ENCODE data around the gene ENO2.
"Not testable (repeated sequence)": the region's sequence is repeated elsewhere in the genome, so short reads cannot be mapped to it uniquely, and the experiment has no call there.

Gene ENO2
- total RNA-seq, result 74.3 to 129 (median 82.7) reads per million in 3 experiments

DNA sequence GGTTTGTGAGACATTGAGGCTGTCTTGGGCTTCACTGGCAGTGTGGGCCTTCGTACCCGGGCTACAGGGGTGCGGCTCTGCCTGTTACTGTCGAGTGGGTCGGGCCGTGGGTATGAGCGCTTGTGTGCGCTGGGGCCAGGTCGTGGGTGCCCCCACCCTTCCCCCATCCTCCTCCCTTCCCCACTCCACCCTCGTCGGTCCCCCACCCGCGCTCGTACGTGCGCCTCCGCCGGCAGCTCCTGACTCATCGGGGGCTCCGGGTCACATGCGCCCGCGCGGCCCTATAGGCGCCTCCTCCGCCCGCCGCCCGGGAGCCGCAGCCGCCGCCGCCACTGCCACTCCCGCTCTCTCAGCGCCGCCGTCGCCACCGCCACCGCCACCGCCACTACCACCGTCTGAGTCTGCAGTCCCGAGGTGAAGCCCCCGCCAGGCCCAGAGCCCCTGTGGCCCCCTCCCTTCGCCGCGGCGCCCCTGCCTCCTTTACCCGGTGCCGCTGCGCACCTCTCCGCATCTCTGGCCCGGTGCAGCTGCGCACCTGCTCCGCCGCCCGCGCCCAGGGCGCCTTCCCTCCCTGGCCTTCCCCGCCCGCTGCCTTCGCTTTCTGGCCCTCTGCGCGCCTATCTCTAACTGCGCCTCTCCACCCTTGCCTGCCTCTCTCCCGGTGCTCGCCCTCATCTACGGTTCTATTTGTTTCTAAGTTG is at the start of gene ENO2:
Gene ENO2, plus strand, starts transcription at position 335 of the 701 bp plus-strand sequence. CDS start 1,253 bp downstream, outside the sequence.
- peak; percentile 87 for DNase-seq

DNA sequence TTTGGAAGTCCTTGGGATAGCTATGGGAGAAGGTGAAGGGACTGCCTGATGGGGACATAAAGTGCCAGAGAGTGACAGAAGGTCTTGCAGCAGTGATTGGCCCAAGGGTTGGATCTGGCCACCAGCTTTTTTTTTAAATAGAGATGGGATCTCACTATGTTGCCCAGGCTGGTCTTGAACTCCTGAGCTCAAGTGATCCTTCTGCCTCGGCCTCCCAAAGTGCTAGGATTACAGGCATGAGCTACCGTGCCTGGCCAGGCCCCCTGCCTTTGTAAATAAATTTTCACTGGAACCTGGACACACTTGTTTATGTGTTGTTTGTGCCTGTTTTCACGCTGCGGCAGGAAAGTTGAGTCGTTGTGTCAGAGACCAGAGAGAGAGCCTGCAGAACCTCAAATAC is 49.1 kb upstream of the ENO2 start:
- DNase-seq, result not testable (repeated sequence)

DNA sequence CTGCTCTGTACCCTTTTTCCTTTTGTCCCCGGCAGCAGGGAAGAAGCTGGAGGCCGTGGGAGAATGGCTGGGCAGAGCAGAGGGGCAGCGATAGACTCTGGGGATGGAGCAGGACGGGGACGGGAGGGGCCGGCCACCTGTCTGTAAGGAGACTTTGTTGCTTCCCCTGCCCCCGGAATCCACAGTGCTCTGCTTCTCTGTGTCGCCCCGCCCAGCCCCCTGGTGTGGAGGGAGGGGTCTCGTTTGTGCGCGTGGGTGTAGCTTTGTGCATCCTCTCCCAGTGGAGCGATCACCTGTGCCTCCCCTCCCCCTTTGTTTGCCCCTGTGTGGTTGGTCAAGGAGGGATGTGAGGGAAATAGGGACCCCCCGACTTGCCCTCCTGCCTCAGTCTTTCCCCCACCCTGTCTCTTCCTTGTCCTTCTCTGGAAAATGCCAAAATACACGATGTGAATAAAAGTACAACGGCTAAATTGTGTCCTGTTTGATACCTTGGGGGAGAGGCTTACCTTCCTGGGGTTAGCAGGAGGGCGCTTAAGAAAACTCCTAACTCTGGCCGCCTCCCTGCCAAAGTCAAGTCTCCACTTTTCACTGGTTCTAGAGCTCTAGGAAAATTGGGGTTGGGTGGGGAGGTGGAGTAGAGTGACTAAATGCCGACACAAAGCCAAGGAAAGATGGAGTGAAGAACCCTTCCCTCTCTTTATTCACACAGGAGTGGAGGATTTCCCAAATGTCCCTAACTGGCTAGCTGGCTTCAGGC is 48.0 kb upstream of the ENO2 start:
- DNase-seq, result no peak

DNA sequence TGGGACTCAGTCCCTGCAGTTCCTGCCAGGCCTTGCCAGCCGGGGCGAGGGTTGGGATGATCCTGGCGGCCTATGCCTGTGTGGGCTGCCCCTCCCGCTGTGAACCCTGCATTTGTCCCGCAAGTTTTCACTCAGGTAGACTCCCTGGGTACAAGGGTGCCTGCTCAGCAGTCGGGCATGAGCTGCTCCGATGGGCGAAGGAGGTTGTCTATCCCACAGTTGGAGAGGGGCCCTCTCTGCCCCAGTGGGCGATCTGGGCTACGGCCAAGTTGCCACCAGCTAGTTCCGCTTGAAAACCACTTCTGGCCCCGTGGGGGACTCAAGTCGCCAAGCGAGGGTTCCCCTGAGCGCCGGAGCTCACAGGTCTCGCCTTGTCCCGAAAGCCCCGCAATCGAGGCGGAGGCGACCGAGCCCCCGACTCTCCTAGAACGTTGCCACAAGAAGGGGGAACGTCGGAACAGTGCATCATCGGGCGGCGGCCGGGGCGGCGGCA is 47.4 kb upstream of the ENO2 start:
- DNase-seq, result no peak

DNA sequence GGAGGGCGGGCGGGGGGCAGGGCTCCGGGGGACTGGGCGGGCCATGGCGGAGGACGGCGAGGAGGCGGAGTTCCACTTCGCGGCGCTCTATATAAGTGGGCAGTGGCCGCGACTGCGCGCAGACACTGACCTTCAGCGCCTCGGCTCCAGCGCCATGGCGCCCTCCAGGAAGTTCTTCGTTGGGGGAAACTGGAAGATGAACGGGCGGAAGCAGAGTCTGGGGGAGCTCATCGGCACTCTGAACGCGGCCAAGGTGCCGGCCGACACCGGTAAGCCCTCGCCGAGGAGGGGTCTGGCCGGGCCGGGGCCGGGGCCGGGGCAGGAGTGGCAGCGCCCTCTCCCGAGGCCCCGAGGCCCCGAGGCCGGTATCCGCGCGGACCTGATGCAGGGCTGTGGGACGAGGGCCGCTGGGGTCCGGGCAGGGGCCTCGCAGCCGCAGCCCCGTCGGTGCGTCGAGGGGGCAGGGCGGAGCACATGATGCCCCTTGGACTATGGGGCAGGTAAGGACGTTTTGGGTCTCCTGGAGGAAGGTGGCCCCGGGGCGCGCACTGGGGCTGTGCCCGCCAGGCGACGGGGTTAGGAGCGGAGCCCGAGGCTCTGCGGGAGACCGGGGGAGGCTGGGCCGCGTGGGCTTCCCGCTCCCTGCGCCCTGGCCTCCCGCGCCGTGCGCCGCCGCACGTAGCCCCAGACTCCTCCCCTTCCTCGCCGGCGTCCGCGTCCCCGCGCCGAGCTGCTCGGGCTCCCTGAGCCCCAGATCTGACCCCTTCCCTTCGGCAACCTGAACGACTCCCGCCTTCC is 46.8 kb upstream of the ENO2 start, which contains the start of gene TPI1:
Gene TPI1, plus strand, starts transcription at position 119 of the 798 bp plus-strand sequence. Its CDS starts 36 bp downstream, at position 155.
- peak; percentile 60 for DNase-seq

DNA sequence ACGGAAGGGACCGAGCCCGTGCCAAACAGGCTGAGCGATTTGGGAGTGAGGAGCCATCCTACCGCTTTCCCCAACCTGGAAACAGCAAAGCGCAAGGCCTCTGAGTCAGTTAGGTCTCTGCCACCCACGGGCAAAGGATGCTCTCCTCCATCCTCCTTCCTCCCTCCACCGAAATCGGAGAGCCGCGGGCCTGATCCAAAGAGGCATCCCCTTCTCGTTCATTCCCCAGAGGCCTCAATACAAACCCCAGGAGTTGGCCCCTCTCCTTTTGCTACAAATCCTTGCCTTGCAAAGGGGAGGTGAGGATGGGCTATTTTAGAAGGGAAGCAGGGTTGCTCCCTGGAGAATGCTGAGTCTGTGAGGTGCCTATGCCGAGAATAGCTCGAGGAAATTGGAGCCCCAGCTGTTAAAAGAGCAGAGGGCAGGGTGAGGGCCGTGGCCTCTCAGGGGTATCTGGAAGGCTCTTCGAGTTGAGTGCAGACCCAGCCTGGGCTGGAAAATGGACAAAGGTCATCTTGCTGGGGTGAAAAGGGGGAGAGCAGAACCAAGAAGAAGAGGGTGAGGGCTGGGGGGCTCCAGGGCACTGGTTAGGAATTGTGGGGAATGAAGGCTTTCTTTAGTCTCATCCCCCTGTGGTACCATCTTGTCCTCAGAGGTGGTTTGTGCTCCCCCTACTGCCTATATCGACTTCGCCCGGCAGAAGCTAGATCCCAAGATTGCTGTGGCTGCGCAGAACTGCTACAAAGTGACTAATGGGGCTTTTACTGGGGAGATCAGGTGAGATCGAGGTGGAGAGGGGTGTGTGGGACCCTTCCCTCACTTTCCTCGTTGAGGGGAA is 46.0 kb upstream of the ENO2 start:
- no peak for DNase-seq

DNA sequence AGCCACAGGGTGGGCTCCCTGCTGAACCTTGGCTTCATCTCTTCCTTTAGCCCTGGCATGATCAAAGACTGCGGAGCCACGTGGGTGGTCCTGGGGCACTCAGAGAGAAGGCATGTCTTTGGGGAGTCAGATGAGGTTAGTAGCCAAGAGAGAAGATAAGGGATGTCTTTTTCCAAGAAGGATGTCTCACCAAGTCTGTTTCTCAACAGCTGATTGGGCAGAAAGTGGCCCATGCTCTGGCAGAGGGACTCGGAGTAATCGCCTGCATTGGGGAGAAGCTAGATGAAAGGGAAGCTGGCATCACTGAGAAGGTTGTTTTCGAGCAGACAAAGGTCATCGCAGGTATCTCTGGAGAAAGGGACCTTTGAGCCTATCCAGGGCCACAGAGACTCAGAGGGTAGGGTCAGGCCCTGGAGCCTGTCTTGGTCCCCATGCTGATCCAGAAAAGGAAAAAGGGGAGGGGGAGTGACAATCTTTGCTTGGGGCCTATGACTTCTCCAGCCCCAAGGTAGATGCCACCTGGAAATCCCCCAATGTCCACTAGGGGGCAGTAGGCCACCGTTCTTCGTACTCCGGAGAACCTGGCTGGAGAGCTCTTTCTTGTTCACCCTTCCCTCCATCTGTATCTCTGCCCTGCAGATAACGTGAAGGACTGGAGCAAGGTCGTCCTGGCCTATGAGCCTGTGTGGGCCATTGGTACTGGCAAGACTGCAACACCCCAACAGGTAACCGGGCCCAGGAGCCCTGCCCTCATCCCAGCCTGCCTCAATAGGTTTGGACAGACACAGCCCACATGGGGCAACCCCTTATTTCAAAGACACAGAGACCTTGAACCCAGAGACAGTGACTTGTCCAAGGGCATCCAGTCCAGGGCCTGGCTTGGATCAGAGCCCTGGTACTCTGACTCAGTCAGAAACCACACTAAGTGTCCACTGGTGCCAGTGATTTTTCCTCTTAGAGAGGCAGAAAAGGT is 45.0 kb upstream of the ENO2 start:
- DNase-seq, result peak; percentile 78

DNA sequence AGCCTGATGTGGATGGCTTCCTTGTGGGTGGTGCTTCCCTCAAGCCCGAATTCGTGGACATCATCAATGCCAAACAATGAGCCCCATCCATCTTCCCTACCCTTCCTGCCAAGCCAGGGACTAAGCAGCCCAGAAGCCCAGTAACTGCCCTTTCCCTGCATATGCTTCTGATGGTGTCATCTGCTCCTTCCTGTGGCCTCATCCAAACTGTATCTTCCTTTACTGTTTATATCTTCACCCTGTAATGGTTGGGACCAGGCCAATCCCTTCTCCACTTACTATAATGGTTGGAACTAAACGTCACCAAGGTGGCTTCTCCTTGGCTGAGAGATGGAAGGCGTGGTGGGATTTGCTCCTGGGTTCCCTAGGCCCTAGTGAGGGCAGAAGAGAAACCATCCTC is 44.1 kb upstream of the ENO2 start:
- not testable (repeated sequence) for DNase-seq

DNA sequence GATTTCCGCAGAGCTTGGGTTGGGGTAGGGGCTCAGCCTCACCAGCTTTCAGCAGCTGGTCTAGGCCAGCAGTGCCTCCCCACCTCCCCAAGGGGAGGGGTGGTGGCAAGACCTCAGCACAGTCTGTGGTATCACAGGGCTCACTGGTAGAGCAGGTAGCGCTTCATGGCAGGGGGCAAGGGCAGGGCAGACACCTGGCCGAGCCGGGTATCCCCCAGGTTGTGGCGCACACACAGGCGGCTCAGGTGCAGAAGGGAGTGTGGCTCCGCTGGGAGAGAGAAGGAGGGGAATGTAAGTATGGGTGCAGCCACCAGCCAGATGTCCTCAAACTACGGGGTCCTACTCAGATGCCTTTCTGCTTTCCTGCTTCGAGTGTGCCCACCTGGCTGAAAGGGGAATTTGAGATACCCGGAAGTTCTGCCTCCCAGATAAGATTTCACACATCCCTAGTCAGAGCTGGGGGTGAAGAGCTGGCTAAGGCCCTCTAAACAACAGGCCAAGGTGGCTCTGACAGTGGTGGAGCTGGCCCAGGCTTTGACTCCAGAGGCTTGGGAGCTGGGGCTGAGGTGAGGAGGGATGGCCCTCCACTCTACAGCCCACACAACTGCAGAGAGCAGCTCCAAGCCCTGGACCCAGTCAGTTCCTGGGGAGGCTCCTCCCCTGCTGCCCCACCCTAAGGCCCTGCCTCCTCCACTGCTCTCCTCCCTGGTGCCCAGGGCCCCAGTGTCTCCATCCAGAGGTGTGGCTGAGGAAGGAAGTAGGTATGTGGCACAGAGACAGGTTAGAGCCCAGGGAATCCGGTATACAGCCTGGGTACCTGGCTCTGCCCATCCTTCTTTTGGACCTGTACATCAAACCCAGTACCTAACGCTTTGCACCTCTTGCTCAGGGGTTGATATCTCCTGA is 43.1 kb upstream of the ENO2 start:
- no peak for DNase-seq

DNA sequence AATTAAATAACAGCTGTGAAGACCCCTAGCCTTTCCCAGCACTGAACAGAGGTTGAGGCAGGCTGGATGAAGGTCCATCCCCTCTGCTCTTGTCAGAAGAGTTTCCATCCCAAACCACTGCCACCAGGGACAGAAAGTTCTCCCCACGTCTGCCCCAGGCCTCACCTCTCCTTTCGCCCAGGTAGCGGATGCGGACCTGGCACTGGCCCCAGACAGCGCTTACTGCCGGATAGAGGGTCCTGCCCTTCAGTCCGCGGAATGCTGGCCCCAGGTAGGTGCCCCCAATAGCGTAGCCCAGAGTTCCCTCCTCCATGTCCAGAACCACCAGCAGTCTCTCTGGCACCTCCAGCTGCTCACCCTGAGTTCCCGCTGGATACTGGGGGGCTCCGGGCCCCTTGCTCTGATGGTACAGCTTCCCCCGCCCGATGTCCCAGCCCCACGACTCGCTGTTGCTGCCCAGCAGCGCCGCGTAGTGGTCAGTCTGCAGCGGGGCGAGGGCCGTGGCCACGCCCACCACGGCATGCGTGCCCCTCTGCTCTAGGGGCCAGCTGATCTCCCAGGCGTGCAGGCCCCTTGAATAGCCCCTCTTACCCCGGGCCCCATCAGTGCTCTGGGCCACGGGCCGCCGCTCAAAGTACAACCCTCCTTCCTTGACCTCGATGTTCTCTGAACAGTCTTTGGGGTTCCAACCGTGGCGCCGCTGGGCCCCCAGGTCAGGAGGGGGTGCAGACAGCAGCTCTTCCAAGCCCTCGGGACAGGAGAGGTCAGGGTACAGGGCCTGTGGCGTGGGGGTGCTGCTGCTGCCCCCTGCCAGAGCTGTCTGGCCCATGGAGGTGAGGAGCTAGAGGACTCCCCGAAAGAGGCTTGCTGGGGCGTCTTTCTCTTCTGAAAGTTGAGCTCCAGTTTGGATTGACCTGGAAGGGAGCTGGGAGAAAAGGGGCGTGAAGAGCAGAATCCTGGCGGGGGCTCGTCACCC is 42.0 kb upstream of the ENO2 start:
- DNase-seq, result peak; percentile 74

DNA sequence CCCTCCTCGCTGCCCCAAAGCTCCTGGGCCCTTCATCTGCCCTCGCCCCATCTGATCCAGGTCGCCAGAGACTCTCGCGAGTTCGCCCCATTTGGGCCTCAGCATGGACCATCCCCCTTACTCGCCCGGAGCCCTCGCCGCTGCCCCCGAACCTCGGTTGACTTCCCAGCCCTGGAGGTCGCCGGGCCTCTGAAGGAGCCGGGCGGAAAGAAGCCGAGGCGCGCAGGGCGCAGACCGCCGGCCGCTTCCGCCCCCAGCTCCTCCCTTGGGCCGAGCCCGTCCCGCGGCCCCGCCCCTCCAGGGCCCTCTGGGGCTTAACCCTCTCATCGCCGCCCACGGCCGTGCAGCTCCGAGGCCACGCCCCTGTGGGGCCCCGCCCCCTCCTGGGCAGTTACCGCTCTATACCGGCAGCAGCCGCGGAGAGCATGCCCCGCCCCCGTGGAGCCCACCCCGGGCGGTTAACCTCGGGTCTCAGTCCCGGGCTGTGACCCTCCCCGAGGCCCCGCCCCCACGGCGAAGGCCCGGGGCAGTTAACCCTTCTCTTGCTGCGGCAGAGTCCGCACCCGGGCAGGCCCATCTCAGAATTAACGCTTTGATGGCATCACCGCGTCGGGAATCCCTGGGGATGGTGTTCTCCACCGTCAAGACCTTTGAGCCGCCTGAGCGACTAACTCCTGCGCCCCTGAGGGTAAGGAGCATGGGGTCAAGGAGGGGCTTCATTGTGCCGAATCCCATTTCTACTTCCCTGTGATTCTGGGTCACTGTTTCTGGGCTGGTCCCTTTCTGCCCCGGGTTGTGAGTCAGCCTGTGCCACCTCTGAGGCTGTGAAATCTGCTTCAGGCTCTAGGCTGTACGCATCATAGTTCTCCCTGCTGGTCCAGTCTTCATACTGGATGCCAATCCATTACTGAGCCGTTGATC is 41.0 kb upstream of the ENO2 start, which contains the start of gene SPSB2:
Gene SPSB2, minus strand, starts transcription at position 210 of the 921 bp plus-strand sequence. CDS start 402 bp downstream, outside the sequence.
- DNase-seq, result peak; percentile 97

DNA sequence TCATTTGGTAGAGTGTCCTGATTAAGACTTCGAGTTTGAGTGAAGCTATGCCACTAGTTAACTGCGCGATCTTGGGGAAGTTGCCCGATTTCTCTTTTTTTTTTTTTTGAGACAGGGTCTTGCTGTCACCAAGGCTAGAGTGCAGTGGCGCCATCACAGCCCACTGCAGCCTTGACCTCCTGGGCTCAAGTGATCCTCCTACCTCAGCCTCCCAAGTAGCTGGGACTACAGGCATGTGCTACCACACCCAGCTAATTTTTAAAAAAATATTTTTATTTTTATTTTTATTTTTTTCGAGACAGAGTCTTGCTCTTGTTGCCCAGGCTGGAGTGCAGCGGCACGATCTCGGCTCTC is 40.4 kb upstream of the ENO2 start:
- DNase-seq, result not testable (repeated sequence)

DNA sequence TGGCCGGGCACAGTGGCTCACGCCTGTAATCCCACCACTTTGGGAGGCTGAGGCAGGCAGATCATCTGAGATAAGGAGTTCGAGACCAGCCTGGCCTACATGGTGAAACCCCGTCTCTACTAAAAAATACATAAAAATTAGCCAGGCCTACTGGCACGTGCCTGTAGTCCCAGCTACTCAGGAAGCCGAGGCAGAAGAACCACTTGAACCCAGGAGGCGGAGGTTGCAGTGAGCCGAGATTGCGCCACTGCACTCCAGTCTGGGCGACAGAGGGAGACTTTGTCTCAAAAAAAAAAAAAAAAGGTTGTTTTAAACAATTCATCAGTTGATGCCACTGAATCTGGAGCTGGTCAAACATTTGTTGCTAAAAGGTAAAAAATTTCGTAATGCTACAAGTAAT is 34.6 kb upstream of the ENO2 start:
- DNase-seq, result not testable (repeated sequence)

DNA sequence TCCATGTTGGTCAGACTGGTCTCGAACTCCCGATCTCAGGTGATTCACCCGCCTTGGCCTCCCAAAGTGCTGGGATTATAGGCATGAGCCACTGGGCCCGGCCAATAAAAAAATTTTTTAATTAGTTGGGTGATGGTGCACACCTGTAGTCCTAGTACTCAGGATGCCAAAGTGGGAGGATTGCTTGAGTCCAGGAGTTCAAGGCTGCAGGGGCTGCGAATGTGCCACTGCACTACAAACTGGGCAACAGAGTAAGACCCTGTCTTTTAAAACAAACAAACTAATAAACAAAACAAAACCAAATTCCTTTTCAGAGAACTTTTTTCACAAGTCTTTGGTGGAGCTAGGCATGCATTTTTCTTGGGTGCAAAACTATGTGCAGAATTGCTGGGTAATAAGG is 31.1 kb upstream of the ENO2 start:
- DNase-seq, result no peak

DNA sequence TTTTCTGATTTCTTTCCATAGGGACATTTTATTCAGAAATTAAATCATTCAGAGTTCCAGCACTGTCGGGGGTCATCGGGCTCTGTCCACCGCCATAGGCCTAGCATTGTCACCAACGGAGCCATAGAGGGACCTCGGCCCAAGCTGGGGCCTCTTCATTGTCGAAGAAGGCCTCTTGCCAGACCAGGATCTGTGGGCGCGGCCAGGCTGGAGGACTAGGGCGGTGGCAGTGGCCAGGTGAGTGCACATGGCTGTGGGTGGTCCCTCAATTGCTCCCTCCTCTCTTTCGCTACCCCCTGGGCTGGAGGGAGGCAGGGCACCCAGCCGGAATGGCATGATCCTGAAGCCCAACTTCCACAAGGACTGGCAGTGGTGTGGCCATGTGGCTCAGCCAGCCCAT is 30.7 kb upstream of the ENO2 start:
- DNase-seq, result no peak

DNA sequence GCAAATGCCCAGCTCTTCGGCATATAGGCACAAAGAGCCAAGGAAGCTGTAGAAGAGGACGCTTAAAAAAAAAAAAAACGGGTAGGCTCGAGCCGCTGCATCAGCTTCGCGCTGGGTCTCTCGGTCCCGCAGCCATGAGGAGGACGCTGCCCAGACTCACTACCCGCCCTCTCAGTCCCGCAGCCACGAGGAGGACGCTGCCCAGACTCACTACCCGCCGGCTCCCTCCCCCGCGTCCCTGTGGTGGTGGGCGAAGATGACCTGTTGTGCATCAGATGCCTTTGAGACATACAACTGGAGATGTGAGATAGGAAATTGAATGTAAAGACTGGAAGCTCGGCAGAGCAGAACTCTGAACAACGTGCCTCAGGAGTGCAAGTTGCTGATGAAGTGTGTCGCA is 29.8 kb upstream of the ENO2 start:
- no peak for DNase-seq
